Measurements from ENCODE around the gene SNAPC1.

- TF ChIP-seq ZNF737 (CRISPR knock-in tag; IDR thresholded peaks at IDR 0.05; ENCODE audit: borderline replicate concordance) (no peak), SALL2 (CRISPR knock-in tag; IDR thresholded peaks at IDR 0.05) (no peak), ZNF274 (CRISPR knock-in tag; IDR thresholded peaks at IDR 0.05) (no peak), TEAD3 (CRISPR knock-in tag; optimal IDR thresholded peaks at IDR 0.05; ENCODE audit: borderline replicate concordance) (no peak), ZNF180 (CRISPR knock-in tag; IDR thresholded peaks at IDR 0.05; ENCODE audit: borderline replicate concordance, low read depth) (no peak), CTCF (CRISPR knock-in tag; IDR thresholded peaks at IDR 0.05) (no peak), JUN (CRISPR knock-in tag; IDR thresholded peaks at IDR 0.05) (no peak)
Measured at GRCh38 chr14:61832783-61833182, 70.6 kb downstream of the SNAPC1 start.
